Measurements from ENCODE around the gene CERS2.

CERS2 gene

GRCh38 chr1:150974580-150975478 is at the start of gene CERS2:
CERS2 (minus strand) TSS chr1:150974835; CDS start chr1:150969090, 5,745 bp downstream.
- no peak for FAIRE-seq

- no peak for FAIRE-seq
Observed at GRCh38 chr1:151013518-151013917, 38.9 kb upstream of the CERS2 start.

- FAIRE-seq, result no peak
Observed at GRCh38 chr1:151012684-151013471, 38.2 kb upstream of the CERS2 start.

GRCh38 chr1:151011154-151011850 is 36.7 kb upstream of the CERS2 start:
- no peak for FAIRE-seq

- no peak for FAIRE-seq
Observed at GRCh38 chr1:151010346-151010726, 35.7 kb upstream of the CERS2 start.

GRCh38 chr1:151009674-151010345 is 35.2 kb upstream of the CERS2 start:
- no peak for FAIRE-seq

GRCh38 chr1:151009206-151009587 is 34.6 kb upstream of the CERS2 start:
- FAIRE-seq, result no peak

- FAIRE-seq, result peak; percentile 94
Observed at GRCh38 chr1:151008244-151009205, 33.9 kb upstream of the CERS2 start, which contains the start of gene PRUNE1. PRUNE1 (plus strand) TSS chr1:151008449; CDS start chr1:151008633, 184 bp downstream.

- FAIRE-seq, result no peak
Observed at GRCh38 chr1:151007853-151008243, 33.2 kb upstream of the CERS2 start.

GRCh38 chr1:151006327-151007052 is 31.9 kb upstream of the CERS2 start, which contains the start of gene MINDY1:
MINDY1 (minus strand) TSS chr1:151006902; CDS start chr1:151002617, 4,285 bp downstream.
- peak; percentile 86 for FAIRE-seq

- no peak for FAIRE-seq
Observed at GRCh38 chr1:151005729-151006319, 31.2 kb upstream of the CERS2 start.

- FAIRE-seq, result no peak
Observed at GRCh38 chr1:151003180-151003579, 28.5 kb upstream of the CERS2 start.

GRCh38 chr1:151002611-151003010 is 28.0 kb upstream of the CERS2 start:
- no peak for FAIRE-seq

- FAIRE-seq, result no peak
Observed at GRCh38 chr1:151002051-151002450, 27.4 kb upstream of the CERS2 start.

- no peak for FAIRE-seq
Observed at GRCh38 chr1:151001602-151002001, 27.0 kb upstream of the CERS2 start.

- no peak for FAIRE-seq
Observed at GRCh38 chr1:151000408-151000807, 25.8 kb upstream of the CERS2 start.

GRCh38 chr1:150999926-151000325 is 25.3 kb upstream of the CERS2 start:
- no peak for FAIRE-seq

- FAIRE-seq, result no peak
Observed at GRCh38 chr1:150999051-150999674, 24.5 kb upstream of the CERS2 start.

- FAIRE-seq, result no peak
Observed at GRCh38 chr1:150997949-150998348, 23.3 kb upstream of the CERS2 start.

All from G401.6 (cell line).